Ishikawa (cell line): ENCODE data around the gene CLCN1.

Source experiments
- CEBPB ChIP-seq: IDR thresholded peaks from 2 replicates; pipeline ENCODE4 v1.6.1; 2012
- CREB1 ChIP-seq: IDR thresholded peaks from 2 replicates; pipeline ENCODE4 v1.6.1; 2012; ENCODE audit warnings: low read depth
- EGR1 ChIP-seq: IDR thresholded peaks from 2 replicates; pipeline ENCODE4 v1.6.1; 2012
- EP300 ChIP-seq: IDR thresholded peaks from 2 replicates; pipeline ENCODE4 v1.6.1; 2012; ENCODE audit warnings: borderline replicate concordance
- FOXM1 ChIP-seq: IDR thresholded peaks from 2 replicates; pipeline ENCODE4 v1.6.1; 2012; ENCODE audit warnings: low read depth, borderline replicate concordance
- NFIC ChIP-seq: IDR thresholded peaks from 2 replicates; pipeline ENCODE4 v1.6.1; 2012
- RAD21 ChIP-seq: IDR thresholded peaks from 2 replicates; pipeline ENCODE4 v1.6.1; 2012; ENCODE audit warnings: low read depth
- TAF1 ChIP-seq: IDR thresholded peaks from 2 replicates; pipeline ENCODE4 v1.6.1; 2012; ENCODE audit warnings: low read depth, mild to moderate bottlenecking
- TCF12 ChIP-seq: IDR thresholded peaks from 2 replicates; pipeline ENCODE4 v1.6.1; 2012; ENCODE audit warnings: low read depth
- TEAD4 ChIP-seq: IDR thresholded peaks from 2 replicates; pipeline ENCODE4 v1.6.1; 2012
- YY1 ChIP-seq: IDR thresholded peaks from 2 replicates; pipeline ENCODE4 v1.6.1; 2012; ENCODE audit warnings: low read depth
- ZBTB7A ChIP-seq: IDR thresholded peaks from 2 replicates; pipeline ENCODE4 v1.6.1; 2012; ENCODE audit warnings: low read depth
- TF ChIP-seq, protein P1 (sequence below): IDR thresholded peaks from 2 replicates; pipeline ENCODE4 v1.6.1; 2012
- TF ChIP-seq, protein P2 (sequence below): IDR thresholded peaks from 2 replicates; pipeline ENCODE4 v1.6.1; 2012
- TF ChIP-seq, protein P3 (sequence below): IDR thresholded peaks from 2 replicates; pipeline ENCODE4 v1.6.1; 2012; ENCODE audit warnings: low read depth, mild to moderate bottlenecking

The CLCN1 gene

DNA sequence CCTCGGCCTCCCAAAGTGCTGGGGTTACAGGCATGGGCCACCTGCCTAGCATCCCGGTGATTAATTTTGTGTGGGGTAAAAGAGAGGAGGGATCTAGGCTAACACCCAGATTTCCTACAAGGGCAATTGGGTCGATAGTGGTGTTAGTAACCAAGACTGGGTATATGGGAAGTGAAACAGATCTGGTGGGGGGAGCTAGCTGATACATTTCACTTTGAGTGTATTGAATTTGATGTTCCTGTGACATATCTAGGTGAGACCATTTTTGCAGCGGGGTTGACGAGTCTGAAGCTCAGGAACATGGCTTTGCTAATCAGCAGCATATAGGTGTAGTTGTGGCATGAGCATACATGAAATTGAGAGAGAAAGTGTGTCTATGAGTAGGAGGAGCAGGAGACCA lies 12.0 kb downstream of the CLCN1 start:
- TF ChIP-seq ZBTB7A (no peak), TAF1 (no peak), EGR1 (no peak), RAD21 (no peak), TCF12 (no peak), NFIC (no peak), FOXM1 (no peak), EP300 (no peak), CEBPB (no peak), CREB1 (no peak)
- TF ChIP-seq, protein P1, sequence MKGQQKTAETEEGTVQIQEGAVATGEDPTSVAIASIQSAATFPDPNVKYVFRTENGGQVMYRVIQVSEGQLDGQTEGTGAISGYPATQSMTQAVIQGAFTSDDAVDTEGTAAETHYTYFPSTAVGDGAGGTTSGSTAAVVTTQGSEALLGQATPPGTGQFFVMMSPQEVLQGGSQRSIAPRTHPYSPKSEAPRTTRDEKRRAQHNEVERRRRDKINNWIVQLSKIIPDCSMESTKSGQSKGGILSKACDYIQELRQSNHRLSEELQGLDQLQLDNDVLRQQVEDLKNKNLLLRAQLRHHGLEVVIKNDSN, result no peak

DNA sequence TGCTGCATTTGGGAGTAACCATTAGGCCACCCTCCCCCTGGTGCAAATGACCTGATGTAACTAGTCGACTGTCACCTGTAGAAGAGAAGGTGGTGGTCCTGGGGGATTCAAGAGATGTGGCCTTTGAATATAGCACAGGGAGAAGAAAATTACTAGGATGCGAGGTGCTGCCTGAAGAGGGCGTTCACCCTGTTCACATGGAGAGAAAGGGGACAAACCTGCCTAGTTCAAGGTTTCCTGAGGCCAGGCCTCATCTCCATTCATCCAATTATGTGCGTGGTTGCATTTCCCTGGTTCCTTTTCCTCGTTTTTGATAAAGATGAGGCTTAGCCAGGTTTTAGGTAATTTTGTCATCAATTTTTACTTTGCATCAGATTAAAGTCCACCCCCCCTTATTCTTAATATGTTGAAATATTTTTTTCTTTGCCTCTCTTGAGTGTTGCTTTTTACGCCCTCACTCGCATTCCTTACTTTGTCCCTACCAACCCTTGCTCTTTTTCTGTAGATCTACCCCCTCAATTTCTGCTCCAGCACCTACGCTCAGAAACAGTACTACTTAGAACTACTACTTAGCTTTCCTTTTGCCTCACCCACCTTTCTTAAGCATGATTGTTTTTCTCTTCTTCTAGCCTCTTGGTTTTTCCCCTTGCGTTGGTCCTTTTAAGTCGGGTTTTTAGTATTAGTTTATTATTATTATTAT lies 13.7 kb downstream of the CLCN1 start:
- TF ChIP-seq RAD21 (0 out of 2 replicates have a peak, but pooled peaks have one; percentile 2), ZBTB7A (no peak)

- TF ChIP-seq, protein P2, sequence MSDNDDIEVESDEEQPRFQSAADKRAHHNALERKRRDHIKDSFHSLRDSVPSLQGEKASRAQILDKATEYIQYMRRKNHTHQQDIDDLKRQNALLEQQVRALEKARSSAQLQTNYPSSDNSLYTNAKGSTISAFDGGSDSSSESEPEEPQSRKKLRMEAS, result no peak
- TF ChIP-seq FOXM1, result no peak
- TF ChIP-seq RAD21, result no peak
Measured at GRCh38 chr7:143331179-143331801, 15.4 kb downstream of the CLCN1 start.

DNA sequence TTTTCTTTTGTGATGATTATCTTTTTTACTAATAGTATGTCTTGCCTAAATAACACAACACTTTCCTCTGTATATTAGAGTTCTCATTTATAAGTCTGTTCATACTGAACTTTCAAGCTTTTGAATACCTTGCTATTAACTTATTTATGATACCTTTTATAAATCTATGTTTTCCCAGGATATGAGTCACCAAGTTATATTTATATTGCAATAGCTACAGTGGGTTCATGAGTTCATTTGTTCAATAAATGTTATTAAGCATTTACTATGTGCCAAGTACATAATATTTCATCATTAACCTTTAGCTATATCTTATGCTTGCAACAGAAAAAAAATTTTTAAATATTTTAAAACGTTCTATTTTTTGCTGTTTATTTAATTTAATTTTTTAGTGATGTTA lies 18.3 kb downstream of the CLCN1 start:
- no peak for TF ChIP-seq YY1
- TF ChIP-seq TEAD4, result no peak
- no peak for TF ChIP-seq FOXM1
- TF ChIP-seq EGR1, result no peak
- TF ChIP-seq CEBPB, result no peak
- no peak for TF ChIP-seq TAF1
- TF ChIP-seq NFIC, result no peak

DNA sequence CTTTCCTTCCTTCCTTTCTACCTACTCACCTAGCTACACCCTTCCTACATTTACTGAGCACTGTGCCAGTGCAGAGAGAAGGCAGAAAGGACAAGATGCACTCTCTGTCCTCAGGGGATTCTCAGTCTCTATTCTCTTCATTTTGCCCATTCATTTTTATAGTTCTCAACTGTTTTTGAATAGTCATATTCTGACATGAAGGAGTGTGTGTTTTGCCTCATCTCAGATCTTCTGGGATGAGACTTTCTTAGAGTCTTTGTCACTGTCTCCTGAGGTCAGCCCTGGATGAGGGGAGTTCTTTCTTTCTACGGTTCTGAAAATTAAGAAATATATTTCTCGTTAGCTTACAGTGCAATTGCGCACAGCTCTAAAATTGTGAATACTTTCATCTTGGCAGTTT lies 21.3 kb downstream of the CLCN1 start:
- TF ChIP-seq TAF1 (no peak), TCF12 (no peak), CEBPB (no peak), YY1 (no peak), EGR1 (no peak), FOXM1 (no peak), NFIC (no peak)
- TF ChIP-seq, protein P3, sequence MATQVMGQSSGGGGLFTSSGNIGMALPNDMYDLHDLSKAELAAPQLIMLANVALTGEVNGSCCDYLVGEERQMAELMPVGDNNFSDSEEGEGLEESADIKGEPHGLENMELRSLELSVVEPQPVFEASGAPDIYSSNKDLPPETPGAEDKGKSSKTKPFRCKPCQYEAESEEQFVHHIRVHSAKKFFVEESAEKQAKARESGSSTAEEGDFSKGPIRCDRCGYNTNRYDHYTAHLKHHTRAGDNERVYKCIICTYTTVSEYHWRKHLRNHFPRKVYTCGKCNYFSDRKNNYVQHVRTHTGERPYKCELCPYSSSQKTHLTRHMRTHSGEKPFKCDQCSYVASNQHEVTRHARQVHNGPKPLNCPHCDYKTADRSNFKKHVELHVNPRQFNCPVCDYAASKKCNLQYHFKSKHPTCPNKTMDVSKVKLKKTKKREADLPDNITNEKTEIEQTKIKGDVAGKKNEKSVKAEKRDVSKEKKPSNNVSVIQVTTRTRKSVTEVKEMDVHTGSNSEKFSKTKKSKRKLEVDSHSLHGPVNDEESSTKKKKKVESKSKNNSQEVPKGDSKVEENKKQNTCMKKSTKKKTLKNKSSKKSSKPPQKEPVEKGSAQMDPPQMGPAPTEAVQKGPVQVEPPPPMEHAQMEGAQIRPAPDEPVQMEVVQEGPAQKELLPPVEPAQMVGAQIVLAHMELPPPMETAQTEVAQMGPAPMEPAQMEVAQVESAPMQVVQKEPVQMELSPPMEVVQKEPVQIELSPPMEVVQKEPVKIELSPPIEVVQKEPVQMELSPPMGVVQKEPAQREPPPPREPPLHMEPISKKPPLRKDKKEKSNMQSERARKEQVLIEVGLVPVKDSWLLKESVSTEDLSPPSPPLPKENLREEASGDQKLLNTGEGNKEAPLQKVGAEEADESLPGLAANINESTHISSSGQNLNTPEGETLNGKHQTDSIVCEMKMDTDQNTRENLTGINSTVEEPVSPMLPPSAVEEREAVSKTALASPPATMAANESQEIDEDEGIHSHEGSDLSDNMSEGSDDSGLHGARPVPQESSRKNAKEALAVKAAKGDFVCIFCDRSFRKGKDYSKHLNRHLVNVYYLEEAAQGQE, result no peak
- TF ChIP-seq, protein P2, result no peak

- no peak for TF ChIP-seq NFIC
- no peak for TF ChIP-seq YY1
- TF ChIP-seq TCF12, result no peak
- TF ChIP-seq RAD21, result no peak
- TF ChIP-seq EGR1, result no peak
- no peak for TF ChIP-seq TAF1
- no peak for TF ChIP-seq CEBPB
- TF ChIP-seq FOXM1, result no peak
- TF ChIP-seq, protein P3, result no peak
- no peak for TF ChIP-seq TEAD4
- TF ChIP-seq EP300, result no peak
- TF ChIP-seq, protein P1, result no peak
- TF ChIP-seq, protein P2, result no peak
Measured at GRCh38 chr7:143341842-143342241, 25.9 kb downstream of the CLCN1 start.

DNA sequence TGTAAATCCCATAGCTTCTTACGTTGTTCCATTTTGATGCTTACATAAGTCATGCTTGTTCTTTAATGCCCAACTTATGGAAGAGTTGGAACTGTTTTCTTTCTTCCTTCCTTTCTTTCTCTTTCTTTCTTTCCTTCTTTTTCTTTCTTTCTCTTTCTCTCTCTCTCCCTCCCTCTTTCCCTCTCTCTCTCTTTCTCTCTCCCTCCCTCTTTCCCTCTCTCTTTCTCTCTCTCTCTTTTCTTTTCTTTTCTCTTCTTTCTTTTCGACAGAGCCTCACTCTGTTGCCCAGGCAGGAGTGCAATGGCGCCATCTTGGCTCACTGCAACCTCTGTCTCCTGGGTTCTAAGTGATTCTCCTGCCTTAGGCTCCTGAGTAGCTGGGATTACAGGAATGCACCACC lies 27.7 kb downstream of the CLCN1 start:
- TF ChIP-seq TAF1 (no peak), TEAD4 (no peak), TCF12 (no peak), CEBPB (no peak), NFIC (no peak), EGR1 (no peak), CREB1 (no peak), RAD21 (no peak), YY1 (no peak), ZBTB7A (no peak)
- TF ChIP-seq, protein P1, result no peak
